Progenitor cell of endocrine pancreas (in vitro differentiated cells): ENCODE results near the gene REG4. TPM values are rescaled to one million over a fixed set of nuclear protein-coding genes. Genes with fewer than 3 reads are reported as not detected.

ENCODE experiments used
- DNase-seq: peaks from one replicate; pipeline ENCODE4 v3.0.0; 2021; ENCODE audit warnings: low spot score; ENCODE audit not compliant: unreplicated experiment
- H3K27ac Mint-ChIP-seq: 2 replicates; pipeline ENCODE4 v1.8.0; 2021; ENCODE audit warnings: mild to moderate bottlenecking, moderate library complexity, mixed read lengths
- H3K27me3 Mint-ChIP-seq: 2 replicates; pipeline ENCODE4 v1.8.0; 2021; ENCODE audit warnings: mixed read lengths
- H3K36me3 Mint-ChIP-seq: 2 replicates; pipeline ENCODE4 v1.8.0; 2022; ENCODE audit warnings: mixed read lengths; ENCODE audit not compliant: insufficient read depth
- H3K4me1 Mint-ChIP-seq: 2 replicates; pipeline ENCODE4 v1.8.0; 2021; ENCODE audit warnings: low read depth, mixed read lengths
- H3K4me3 Mint-ChIP-seq: 2 replicates; pipeline ENCODE4 v1.8.0; 2021; ENCODE audit warnings: low read depth, mild to moderate bottlenecking, moderate library complexity, mixed read lengths
- H3K9me3 Mint-ChIP-seq: 2 replicates; pipeline ENCODE4 v1.8.0; 2021; ENCODE audit warnings: low read depth, mixed read lengths
- total RNA-seq: library from RNA; stranded (reverse); gene quantifications from 2 replicates; pipeline ENCODE4 v1.2.1, GENCODE V29; 2021
- TF ChIP-seq, protein P1 (sequence below): fragments of 200-600 bp; sonication (generic); IDR thresholded peaks from one replicate; pipeline ENCODE4 v1.5.0; 2021; ENCODE audit warnings: antibody characterized with exemption, mild to moderate bottlenecking; ENCODE audit not compliant: unreplicated experiment

The REG4 gene
- total RNA-seq, 1 donor from 2014 or later = 0.67 TPM

- no peak overlapping the region for H3K27ac Mint-ChIP-seq
- TF ChIP-seq, protein P1, sequence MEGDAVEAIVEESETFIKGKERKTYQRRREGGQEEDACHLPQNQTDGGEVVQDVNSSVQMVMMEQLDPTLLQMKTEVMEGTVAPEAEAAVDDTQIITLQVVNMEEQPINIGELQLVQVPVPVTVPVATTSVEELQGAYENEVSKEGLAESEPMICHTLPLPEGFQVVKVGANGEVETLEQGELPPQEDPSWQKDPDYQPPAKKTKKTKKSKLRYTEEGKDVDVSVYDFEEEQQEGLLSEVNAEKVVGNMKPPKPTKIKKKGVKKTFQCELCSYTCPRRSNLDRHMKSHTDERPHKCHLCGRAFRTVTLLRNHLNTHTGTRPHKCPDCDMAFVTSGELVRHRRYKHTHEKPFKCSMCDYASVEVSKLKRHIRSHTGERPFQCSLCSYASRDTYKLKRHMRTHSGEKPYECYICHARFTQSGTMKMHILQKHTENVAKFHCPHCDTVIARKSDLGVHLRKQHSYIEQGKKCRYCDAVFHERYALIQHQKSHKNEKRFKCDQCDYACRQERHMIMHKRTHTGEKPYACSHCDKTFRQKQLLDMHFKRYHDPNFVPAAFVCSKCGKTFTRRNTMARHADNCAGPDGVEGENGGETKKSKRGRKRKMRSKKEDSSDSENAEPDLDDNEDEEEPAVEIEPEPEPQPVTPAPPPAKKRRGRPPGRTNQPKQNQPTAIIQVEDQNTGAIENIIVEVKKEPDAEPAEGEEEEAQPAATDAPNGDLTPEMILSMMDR = no peak
Measured at GRCh38 chr1:119815361-119815760, 4.1 kb upstream of the REG4 start.

DNA sequence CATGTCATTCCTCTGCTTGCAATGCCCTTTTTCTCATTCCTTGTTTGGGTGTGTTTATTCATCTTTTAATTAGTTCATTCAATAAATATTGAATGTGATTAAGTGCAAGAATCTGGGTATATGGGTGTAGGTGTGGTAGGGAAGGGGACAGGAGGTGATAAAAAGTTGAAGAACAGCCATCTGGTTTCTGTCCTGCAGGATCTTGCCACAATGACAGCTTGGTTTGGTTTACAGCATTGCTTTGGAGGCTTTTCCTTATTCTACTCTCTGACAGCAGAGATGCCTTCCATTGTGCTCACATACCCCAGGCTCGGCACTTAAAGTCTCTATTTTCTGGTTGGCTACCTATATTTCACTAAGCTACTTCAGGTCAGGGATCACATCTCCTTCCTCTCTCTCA lies 3.0 kb upstream of the REG4 start:
- Mint-ChIP-seq H3K9me3 (peaks cover 3% of the 10 kb centered on the region), H3K4me1 (peaks cover 33% of the 10 kb centered on the region), H3K36me3 (no peaks in the 10 kb centered on the region), H3K4me3 (no peak overlapping the region), H3K27me3 (no peaks in the 10 kb centered on the region), H3K27ac (no peak overlapping the region)
- no peak for DNase-seq
- TF ChIP-seq, protein P1 = no peak

More at GRCh38 chr1:119815361-119815760, 4.1 kb upstream of the REG4 start:
- H3K4me1 Mint-ChIP-seq = peaks cover 32% of the 10 kb centered on the region
- no peak for DNase-seq
- no peak overlapping the region for H3K4me3 Mint-ChIP-seq
- H3K36me3 Mint-ChIP-seq = no peaks in the 10 kb centered on the region
- no peaks in the 10 kb centered on the region for H3K27me3 Mint-ChIP-seq
- peaks cover 3% of the 10 kb centered on the region for H3K9me3 Mint-ChIP-seq

GRCh38 chr1:119811985-119812557 lies 811 bp upstream of the REG4 start:
- Mint-ChIP-seq H3K9me3 (peaks cover 3% of the 10 kb centered on the region), H3K36me3 (no peaks in the 10 kb centered on the region), H3K4me3 (no peak overlapping the region), H3K27me3 (no peaks in the 10 kb centered on the region), H3K27ac (no peak overlapping the region), H3K4me1 (peaks cover 27% of the 10 kb centered on the region)
- TF ChIP-seq, protein P1 = no peak
- no peak for DNase-seq

DNA sequence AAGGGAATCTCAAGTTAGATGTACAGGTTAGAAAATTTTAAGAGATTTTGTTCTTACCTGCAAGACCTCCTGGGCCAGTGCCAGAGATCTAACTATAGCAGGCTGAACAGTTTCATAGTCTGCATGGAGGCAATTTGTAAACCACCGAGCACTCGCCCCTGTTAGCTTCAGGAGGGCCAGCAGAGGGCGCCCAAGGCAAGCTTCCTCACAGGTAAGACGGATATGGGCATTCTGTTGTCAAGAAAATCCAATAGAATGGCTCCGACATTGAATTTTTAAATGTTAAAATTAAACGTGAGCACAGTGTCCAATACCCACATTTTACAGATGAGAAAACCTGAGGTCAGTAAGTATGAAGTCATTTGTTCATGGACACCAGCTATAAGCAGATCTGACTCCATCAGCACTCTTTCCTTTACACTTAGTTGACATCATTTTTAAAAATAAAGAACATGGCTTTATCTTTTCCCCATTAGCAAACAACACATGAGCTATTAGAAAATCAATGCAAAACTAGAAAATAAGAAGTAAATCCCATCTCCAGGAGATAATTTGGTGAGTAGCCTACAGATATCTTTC lies 2.2 kb downstream of the REG4 start:
- Mint-ChIP-seq H3K27ac (peak overlapping the region; percentile 53), H3K36me3 (no peaks in the 10 kb centered on the region), H3K9me3 (peaks cover 3% of the 10 kb centered on the region), H3K27me3 (no peaks in the 10 kb centered on the region), H3K4me1 (peaks cover 27% of the 10 kb centered on the region), H3K4me3 (no peak overlapping the region)
- DNase-seq = peak; percentile 55
- TF ChIP-seq, protein P1 = peak; percentile 93

DNA sequence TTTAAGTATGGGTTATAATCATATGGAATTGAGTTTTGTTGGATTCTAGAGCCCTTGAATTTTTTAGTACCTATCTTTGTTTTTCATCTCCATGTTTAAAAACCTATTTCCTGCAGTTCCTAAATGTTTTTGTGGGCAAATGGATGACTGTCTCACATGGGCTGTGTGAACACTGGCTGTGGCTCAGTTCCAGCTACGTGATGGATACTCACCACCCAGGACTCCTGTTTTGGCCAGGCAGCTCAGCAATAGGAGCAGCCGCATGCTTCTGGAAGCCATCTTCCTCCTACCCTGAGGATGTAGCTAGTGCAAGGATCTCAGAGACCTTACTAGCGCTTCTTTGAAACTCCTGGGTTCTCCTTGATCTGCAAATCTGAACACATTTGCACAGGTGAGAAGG lies 2.8 kb downstream of the REG4 start:
- no peak for DNase-seq
- Mint-ChIP-seq H3K27ac (no peak overlapping the region), H3K27me3 (no peaks in the 10 kb centered on the region), H3K4me3 (no peak overlapping the region), H3K36me3 (no peaks in the 10 kb centered on the region), H3K9me3 (peaks cover 1% of the 10 kb centered on the region), H3K4me1 (peaks cover 27% of the 10 kb centered on the region)
- TF ChIP-seq, protein P1 = no peak
